Measurements from ENCODE around the gene B3GNT3. TPM values are rescaled to one million over a fixed set of nuclear protein-coding genes. Genes with fewer than 3 reads are reported as not detected.
A peak's percentile ranks its signal among the peaks of the same experiment; 100 is the strongest.

B3GNT3 gene
- total and polyA plus RNA-seq, 9 of the 15 experiments (the other 6 are each of a cell fraction or from before 2014, with no cell fraction given): 0.06 to 0.11 (median 0.07) TPM; not detected in 6

DNA sequence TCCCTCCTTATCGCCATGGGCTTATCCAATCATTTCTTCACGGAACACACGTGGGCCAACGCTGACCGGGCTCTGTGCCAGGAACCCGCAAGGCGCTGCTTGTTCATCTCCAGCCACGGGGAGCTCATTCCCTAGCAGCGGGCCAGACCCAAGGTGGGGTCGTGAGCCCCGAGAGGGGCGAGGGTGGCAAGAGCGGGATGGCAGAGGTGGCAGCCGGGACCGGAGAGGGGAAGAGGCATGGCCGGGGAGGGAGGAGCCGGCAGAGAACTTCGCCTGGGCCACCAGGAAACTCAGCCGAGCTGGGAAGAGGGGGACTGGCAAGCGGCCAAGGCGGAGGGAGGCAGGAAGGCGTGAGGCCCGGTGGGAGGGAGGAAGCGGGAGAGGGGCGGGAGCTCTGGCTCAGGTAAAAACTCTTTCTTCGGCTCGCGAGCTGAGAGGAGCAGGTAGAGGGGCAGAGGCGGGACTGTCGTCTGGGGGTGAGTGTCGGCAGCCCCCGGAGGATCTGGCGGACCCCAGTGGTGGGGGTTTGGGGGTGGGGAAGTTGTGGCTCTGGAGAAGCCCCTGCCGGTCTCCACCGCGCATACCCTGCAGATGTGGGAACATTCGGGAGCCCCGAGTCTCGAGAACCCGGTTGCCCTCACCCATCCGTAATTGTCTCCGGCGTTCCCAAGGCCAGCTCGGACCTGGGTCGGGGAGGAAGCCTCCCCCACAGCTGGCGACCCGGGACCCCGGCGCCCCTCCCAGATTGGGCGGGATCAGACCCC lies at the start of gene B3GNT3 (continued):
- TF ChIP-seq, protein P1, sequence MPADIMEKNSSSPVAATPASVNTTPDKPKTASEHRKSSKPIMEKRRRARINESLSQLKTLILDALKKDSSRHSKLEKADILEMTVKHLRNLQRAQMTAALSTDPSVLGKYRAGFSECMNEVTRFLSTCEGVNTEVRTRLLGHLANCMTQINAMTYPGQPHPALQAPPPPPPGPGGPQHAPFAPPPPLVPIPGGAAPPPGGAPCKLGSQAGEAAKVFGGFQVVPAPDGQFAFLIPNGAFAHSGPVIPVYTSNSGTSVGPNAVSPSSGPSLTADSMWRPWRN (IDR thresholded peaks at IDR 0.05; ENCODE audit: low read depth): peak; percentile 23; the same call in 1 of the 2 replicates

DNA sequence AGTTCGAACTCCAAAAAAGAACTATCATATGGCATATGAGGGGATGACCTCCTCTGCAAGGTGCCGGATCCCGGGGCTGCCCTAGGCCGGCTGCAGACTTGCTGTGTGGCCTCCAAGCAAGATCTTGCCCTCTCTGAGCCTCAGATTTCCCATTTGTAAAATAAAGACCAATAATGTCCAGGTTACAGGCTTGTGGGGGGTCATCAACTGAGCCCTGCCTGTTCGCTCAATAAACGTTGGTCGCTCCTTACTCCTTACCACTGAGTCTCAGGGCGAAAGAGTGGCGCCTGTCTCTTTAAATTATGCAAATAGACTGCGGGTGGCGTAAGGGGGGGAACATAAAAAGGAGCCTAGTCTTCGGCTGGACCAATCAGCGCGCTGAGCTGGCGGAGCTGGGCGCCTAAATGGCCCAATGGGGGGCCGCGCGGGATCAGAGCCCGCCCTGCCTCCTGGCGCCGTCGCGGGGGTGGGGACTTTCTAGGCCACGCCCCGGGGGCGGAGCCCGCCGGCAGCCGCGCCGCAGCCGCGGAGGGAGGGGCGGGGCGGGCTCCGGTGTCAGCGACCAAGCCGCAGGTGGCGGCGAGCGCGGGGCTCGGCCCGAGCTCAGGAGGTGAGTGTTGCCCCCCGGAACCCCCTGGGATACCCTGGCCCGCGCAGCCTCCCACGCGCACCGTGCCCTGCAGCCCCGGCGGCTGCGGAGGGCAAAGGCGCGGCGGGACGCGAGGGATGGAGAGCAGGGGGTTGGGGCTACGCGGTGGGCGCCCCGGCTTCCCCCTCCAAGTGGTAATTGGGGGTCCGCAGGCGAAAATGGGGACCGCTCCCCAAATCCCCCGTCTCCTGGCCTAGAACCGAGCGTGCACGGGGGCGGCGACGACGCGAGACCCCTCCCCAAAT lies 47.5 kb upstream of the B3GNT3 start:
- Histone ChIP-seq H4K20me1 (replicated peaks; ENCODE audit: control insufficient read depth, insufficient read depth, low read length) (no peaks in the 10 kb centered on the region), H3K9me3 (replicated peaks; ENCODE audit: control insufficient read depth, insufficient read depth, low read depth, low read length) (no peaks in the 10 kb centered on the region), H3K9ac (ENCODE audit: insufficient read depth in 1 of 2, low read depth in 2 of 2, low read length in 2 of 2) (peak overlapping the region; percentile 11 to 86; a peak in 2 of 4 replicates), H3K27me3 (ENCODE audit: control insufficient read depth in 2 of 2, insufficient read depth in 2 of 2, low read length in 2 of 2) (no peaks in the 10 kb centered on the region), H3K4me3 (peak overlapping the region; percentile 54), H3K36me3 (ENCODE audit: control insufficient read depth, insufficient read depth, low read length) (no peaks in the 10 kb centered on the region), H3K9me1 (ENCODE audit: control insufficient read depth, insufficient read depth, low read length) (no peaks in the 10 kb centered on the region), H2AFZ (ENCODE audit: low read depth, low read length) (peak overlapping the region; percentile 93), H3K27ac (ENCODE audit: extremely low read depth, low read depth, low read length) (peak overlapping the region; percentile 32; the same call in 2 of the 3 replicates), H3K4me1 (replicated peaks in 1 of 2; ENCODE audit: control insufficient read depth in 2 of 2, insufficient read depth in 2 of 2, low read length in 2 of 2) (peaks cover 28 to 52% of the 10 kb centered on the region in 2 experiments), H3K4me2 (ENCODE audit: insufficient read depth, low read length) (peak overlapping the region; percentile 79), H3K79me2 (ENCODE audit: control insufficient read depth, insufficient read depth, low read length) (peaks cover 38% of the 10 kb centered on the region)
- ATAC-seq: peak; percentile 93
- DNase-seq (ENCODE audit: extremely low read depth in 1 of 4, low spot score in 3 of 4): peak; percentile 97 to 99 (median 98)
- in situ Hi-C loops (cut with MboI) (no loop called here), intact Hi-C loops (cut with micrococcal nuclease) (no loop called here)
- peak; percentile 90 for FAIRE-seq
- BruUV-seq (replicated peaks): no TSS peak
- POLR2A ChIA-PET: interaction anchor here (1.4 to 4.6 kb wide), 2 partner anchors 8 to 18 kb away, joined by 3 to 29 read pairs; no protein-coding TSS in a partner anchor
- WGBS (ENCODE audit: insufficient coverage, low coverage, missing lambda C conversion rate): 3% methylated on average over 50 of the region's 75 CpGs
- CTCF ChIA-PET (ENCODE audit: low intra/inter-chr PET ratio): no interaction called here
- no peak for TF ChIP-seq STAT5B (CRISPR knock-in tag; IDR thresholded peaks at IDR 0.05)
- TF ChIP-seq NR2F6 (CRISPR knock-in tag; IDR thresholded peaks at IDR 0.05): no peak
- TF ChIP-seq CTBP1 (IDR thresholded peaks at IDR 0.05; ENCODE audit: borderline replicate concordance): 0 out of 2 replicates have a peak, but pooled peaks have one; percentile 9
- TF ChIP-seq CBX3 (IDR thresholded peaks at IDR 0.05; ENCODE audit: borderline replicate concordance in 1 of 2, low read length in 2 of 2): peak in 1 of 2 experiments; percentile 78; a peak in 2 of 3 replicates
- TF ChIP-seq, protein P2, sequence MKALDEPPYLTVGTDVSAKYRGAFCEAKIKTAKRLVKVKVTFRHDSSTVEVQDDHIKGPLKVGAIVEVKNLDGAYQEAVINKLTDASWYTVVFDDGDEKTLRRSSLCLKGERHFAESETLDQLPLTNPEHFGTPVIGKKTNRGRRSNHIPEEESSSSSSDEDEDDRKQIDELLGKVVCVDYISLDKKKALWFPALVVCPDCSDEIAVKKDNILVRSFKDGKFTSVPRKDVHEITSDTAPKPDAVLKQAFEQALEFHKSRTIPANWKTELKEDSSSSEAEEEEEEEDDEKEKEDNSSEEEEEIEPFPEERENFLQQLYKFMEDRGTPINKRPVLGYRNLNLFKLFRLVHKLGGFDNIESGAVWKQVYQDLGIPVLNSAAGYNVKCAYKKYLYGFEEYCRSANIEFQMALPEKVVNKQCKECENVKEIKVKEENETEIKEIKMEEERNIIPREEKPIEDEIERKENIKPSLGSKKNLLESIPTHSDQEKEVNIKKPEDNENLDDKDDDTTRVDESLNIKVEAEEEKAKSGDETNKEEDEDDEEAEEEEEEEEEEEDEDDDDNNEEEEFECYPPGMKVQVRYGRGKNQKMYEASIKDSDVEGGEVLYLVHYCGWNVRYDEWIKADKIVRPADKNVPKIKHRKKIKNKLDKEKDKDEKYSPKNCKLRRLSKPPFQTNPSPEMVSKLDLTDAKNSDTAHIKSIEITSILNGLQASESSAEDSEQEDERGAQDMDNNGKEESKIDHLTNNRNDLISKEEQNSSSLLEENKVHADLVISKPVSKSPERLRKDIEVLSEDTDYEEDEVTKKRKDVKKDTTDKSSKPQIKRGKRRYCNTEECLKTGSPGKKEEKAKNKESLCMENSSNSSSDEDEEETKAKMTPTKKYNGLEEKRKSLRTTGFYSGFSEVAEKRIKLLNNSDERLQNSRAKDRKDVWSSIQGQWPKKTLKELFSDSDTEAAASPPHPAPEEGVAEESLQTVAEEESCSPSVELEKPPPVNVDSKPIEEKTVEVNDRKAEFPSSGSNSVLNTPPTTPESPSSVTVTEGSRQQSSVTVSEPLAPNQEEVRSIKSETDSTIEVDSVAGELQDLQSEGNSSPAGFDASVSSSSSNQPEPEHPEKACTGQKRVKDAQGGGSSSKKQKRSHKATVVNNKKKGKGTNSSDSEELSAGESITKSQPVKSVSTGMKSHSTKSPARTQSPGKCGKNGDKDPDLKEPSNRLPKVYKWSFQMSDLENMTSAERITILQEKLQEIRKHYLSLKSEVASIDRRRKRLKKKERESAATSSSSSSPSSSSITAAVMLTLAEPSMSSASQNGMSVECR (CRISPR knock-in tag; IDR thresholded peaks at IDR 0.05): peak; percentile 30; the same call in 1 of the 2 replicates
- peak; percentile 21; the same call in 1 of the 2 replicates for TF ChIP-seq MIER1 (IDR thresholded peaks at IDR 0.05; ENCODE audit: low read depth)
- no peak for TF ChIP-seq POLR2B (IDR thresholded peaks at IDR 0.05; ENCODE audit: low read depth, partially characterized antibody)
- no peak for TF ChIP-seq ZNF263 (CRISPR knock-in tag; IDR thresholded peaks at IDR 0.05; ENCODE audit: borderline replicate concordance)
- TF ChIP-seq TOE1 (IDR thresholded peaks at IDR 0.05; ENCODE audit: borderline replicate concordance): peak; percentile 85
- TF ChIP-seq TOE1 (CRISPR knock-in tag; IDR thresholded peaks at IDR 0.05; ENCODE audit: borderline replicate concordance, low read depth): no peak
- TF ChIP-seq PHTF2 (CRISPR knock-in tag; IDR thresholded peaks at IDR 0.05): no peak
- TF ChIP-seq DPF2 (IDR thresholded peaks at IDR 0.05): no peak
- peak; percentile 92 for TF ChIP-seq PTBP1 (IDR thresholded peaks at IDR 0.05; ENCODE audit: low read depth, low read length)

Measured in K562 (cell line).